ENCODE results near the gene ESF1.

Gene ESF1

GRCh38 chr20:13809855-13810254 is 25.1 kb upstream of the ESF1 start:
- DNase-seq = no peak
- H3K18ac ChIP-seq (ENCODE audit: low read length) = no peak overlapping the region
- no peaks in the 10 kb centered on the region for H3K79me1 ChIP-seq (ENCODE audit: low read length)
- no peak overlapping the region for H4K91ac ChIP-seq (ENCODE audit: low read depth, low read length)
- WGBS (ENCODE audit: extremely low coverage, insufficient coverage, insufficient read length) = no CpG with 5 or more reads among the region's 3 CpGs
- H3K4me2 ChIP-seq (ENCODE audit: low read length) = no peak overlapping the region
- H2BK5ac ChIP-seq (ENCODE audit: low read depth, low read length, poor library complexity) = no peak overlapping the region
- no peak overlapping the region for H4K8ac ChIP-seq (ENCODE audit: low read depth, low read length)
- no peak overlapping the region for H3K4me3 ChIP-seq (ENCODE audit: low read depth, low read length)
- no peak overlapping the region for H3K4ac ChIP-seq (ENCODE audit: low read depth, low read length)
- H3K4me1 ChIP-seq (ENCODE audit: control insufficient read depth in 1 of 2, insufficient read depth in 2 of 2, low read length in 2 of 2) = no peaks in the 10 kb centered on the region
- no peak overlapping the region for H4K12ac ChIP-seq (ENCODE audit: low read depth, low read length)
- H2BK120ac ChIP-seq (ENCODE audit: insufficient read depth, low read length, poor library complexity) = no peak overlapping the region
- no peaks in the 10 kb centered on the region for H3K9me3 ChIP-seq (ENCODE audit: insufficient read depth, low read depth, low read length)
- no peak overlapping the region for H2BK12ac ChIP-seq (ENCODE audit: low read length)
- no peaks in the 10 kb centered on the region for H3K79me2 ChIP-seq (ENCODE audit: control insufficient read depth, insufficient read depth, low read length, poor library complexity)
- no peak overlapping the region for H3K27ac ChIP-seq (ENCODE audit: low read depth, low read length)
- H3K36me3 ChIP-seq (ENCODE audit: control insufficient read depth in 1 of 2, insufficient read depth in 2 of 2, low read length in 2 of 2) = peaks cover 11 to 41% of the 10 kb centered on the region in 2 experiments
- no peak overlapping the region for H2AFZ ChIP-seq (ENCODE audit: insufficient read depth, low read length, poor library complexity)
- H3K27me3 ChIP-seq (ENCODE audit: insufficient read depth, low read length) = no peaks in the 10 kb centered on the region
- no peak overlapping the region for H2AK5ac ChIP-seq (ENCODE audit: low read length)
- no peak overlapping the region for H3K14ac ChIP-seq (ENCODE audit: low read length)
- H3K23ac ChIP-seq (ENCODE audit: low read length) = no peak overlapping the region
- H3K9ac ChIP-seq (ENCODE audit: low read length) = no peak overlapping the region

DNA sequence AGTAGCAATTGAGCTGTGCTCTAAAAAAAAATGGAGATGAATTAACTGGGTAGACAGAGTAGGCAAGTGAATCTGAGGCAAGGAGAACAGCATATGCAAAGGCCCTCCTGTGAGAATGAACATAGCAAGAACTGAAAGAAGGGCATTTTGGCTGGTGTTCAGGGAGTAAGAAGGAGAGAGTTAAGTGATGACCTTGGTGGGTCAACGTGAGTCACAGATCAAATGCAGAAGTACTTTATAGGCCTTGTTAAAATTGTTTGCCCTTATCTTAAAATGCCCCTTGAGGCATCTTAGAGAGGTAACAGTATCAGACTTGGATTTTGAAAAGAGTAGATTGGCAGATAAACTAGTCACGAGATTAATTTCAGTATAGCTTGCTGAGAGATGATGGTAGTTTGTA is 24.7 kb upstream of the ESF1 start:
- Histone ChIP-seq H2AK5ac (ENCODE audit: low read length) (no peak overlapping the region), H3K9ac (ENCODE audit: low read length) (no peak overlapping the region), H4K8ac (ENCODE audit: low read depth, low read length) (no peak overlapping the region), H3K14ac (ENCODE audit: low read length) (no peak overlapping the region), H2BK12ac (ENCODE audit: low read length) (no peak overlapping the region), H3K18ac (ENCODE audit: low read length) (no peak overlapping the region), H3K36me3 (ENCODE audit: control insufficient read depth in 1 of 2, insufficient read depth in 2 of 2, low read length in 2 of 2) (peaks cover 10 to 36% of the 10 kb centered on the region in 2 experiments), H3K4me1 (ENCODE audit: control insufficient read depth in 1 of 2, insufficient read depth in 2 of 2, low read length in 2 of 2) (no peaks in the 10 kb centered on the region), H3K4ac (ENCODE audit: low read depth, low read length) (no peak overlapping the region), H3K27me3 (ENCODE audit: insufficient read depth, low read length) (no peaks in the 10 kb centered on the region), H2BK5ac (ENCODE audit: low read depth, low read length, poor library complexity) (no peak overlapping the region), H3K79me2 (ENCODE audit: control insufficient read depth, insufficient read depth, low read length, poor library complexity) (no peaks in the 10 kb centered on the region), H3K79me1 (ENCODE audit: low read length) (no peaks in the 10 kb centered on the region), H3K23ac (ENCODE audit: low read length) (no peak overlapping the region), H2BK120ac (ENCODE audit: insufficient read depth, low read length, poor library complexity) (no peak overlapping the region), H3K9me3 (ENCODE audit: insufficient read depth, low read depth, low read length) (no peaks in the 10 kb centered on the region), H4K12ac (ENCODE audit: low read depth, low read length) (no peak overlapping the region), H3K4me3 (ENCODE audit: low read depth, low read length) (no peak overlapping the region), H4K91ac (ENCODE audit: low read depth, low read length) (no peak overlapping the region), H3K4me2 (ENCODE audit: low read length) (no peak overlapping the region), H3K27ac (ENCODE audit: low read depth, low read length) (no peak overlapping the region), H2AFZ (ENCODE audit: insufficient read depth, low read length, poor library complexity) (no peak overlapping the region)
- no peak for DNase-seq
- no CpG with 5 or more reads among the region's 2 CpGs for WGBS (ENCODE audit: extremely low coverage, insufficient coverage, insufficient read length)

DNA sequence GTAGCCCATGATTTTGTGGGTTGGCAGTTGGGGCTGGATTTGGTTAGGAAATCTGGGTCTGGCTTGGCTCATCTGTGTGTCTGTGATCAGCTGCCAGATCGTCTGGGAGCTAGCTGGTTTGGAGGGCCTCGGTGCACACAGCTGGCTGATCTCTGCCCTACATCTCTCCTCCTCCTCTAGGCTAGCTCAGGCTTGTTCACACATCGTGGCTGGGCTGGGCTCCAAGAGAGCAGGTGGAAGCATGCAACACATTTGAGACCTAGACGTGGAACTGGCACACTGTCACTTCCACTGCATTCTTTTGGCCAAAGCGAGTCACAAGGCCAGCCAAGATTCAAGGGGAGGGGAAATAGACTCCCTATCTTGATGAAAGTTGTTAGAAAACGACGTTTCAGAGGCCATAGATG is 16.0 kb upstream of the ESF1 start:
- Histone ChIP-seq H3K36me3 (ENCODE audit: control insufficient read depth in 1 of 2, insufficient read depth in 2 of 2, low read length in 2 of 2) (peaks cover 9 to 23% of the 10 kb centered on the region in 2 experiments), H2BK12ac (ENCODE audit: low read length) (no peak overlapping the region), H3K4me2 (ENCODE audit: low read length) (no peak overlapping the region), H3K79me1 (ENCODE audit: low read length) (no peaks in the 10 kb centered on the region), H2BK120ac (ENCODE audit: insufficient read depth, low read length, poor library complexity) (no peak overlapping the region), H3K4me3 (ENCODE audit: low read depth, low read length) (no peak overlapping the region), H3K18ac (ENCODE audit: low read length) (no peak overlapping the region), H3K27ac (ENCODE audit: low read depth, low read length) (no peak overlapping the region), H3K79me2 (ENCODE audit: control insufficient read depth, insufficient read depth, low read length, poor library complexity) (no peaks in the 10 kb centered on the region), H3K9me3 (ENCODE audit: insufficient read depth, low read depth, low read length) (no peaks in the 10 kb centered on the region), H3K23ac (ENCODE audit: low read length) (no peak overlapping the region), H3K4ac (ENCODE audit: low read depth, low read length) (no peak overlapping the region), H3K9ac (ENCODE audit: low read length) (no peak overlapping the region), H3K4me1 (ENCODE audit: control insufficient read depth in 1 of 2, insufficient read depth in 2 of 2, low read length in 2 of 2) (peaks cover 0 to 3% of the 10 kb centered on the region in 2 experiments), H3K27me3 (ENCODE audit: insufficient read depth, low read length) (no peaks in the 10 kb centered on the region), H2BK5ac (ENCODE audit: low read depth, low read length, poor library complexity) (no peak overlapping the region), H2AFZ (ENCODE audit: insufficient read depth, low read length, poor library complexity) (no peak overlapping the region), H4K91ac (ENCODE audit: low read depth, low read length) (no peak overlapping the region), H4K8ac (ENCODE audit: low read depth, low read length) (no peak overlapping the region), H2AK5ac (ENCODE audit: low read length) (no peak overlapping the region), H4K12ac (ENCODE audit: low read depth, low read length) (no peak overlapping the region), H3K14ac (ENCODE audit: low read length) (no peak overlapping the region)
- WGBS (ENCODE audit: extremely low coverage, insufficient coverage, insufficient read length) = no CpG with 5 or more reads among the region's 7 CpGs
- DNase-seq = peak in 1 of 2 donors; percentile 9

DNA sequence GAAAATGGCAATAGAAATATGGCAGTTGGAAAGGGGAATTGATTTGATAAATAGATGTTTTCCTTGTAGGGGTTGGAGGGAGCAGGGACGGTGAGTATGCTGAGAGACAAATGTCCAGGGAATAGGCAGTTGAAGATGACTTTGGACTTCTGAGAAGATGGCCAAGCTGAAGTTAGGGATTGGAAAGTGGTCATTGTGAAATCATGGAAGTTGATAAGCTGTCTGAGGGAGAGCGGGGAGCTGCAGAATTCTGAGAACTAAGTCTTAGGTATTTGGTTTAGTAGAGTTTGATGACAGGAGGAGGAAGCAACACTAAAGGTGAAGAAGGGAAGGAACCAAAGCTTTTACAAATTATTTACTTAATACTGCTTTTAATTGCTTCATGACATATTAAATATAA is 15.3 kb upstream of the ESF1 start:
- no peak overlapping the region for H2AFZ ChIP-seq (ENCODE audit: insufficient read depth, low read length, poor library complexity)
- no peak for DNase-seq
- H3K4me1 ChIP-seq (ENCODE audit: control insufficient read depth in 1 of 2, insufficient read depth in 2 of 2, low read length in 2 of 2) = peaks cover 0 to 3% of the 10 kb centered on the region in 2 experiments
- no peak overlapping the region for H3K4me3 ChIP-seq (ENCODE audit: low read depth, low read length)
- no peak overlapping the region for H3K18ac ChIP-seq (ENCODE audit: low read length)
- 100% methylated on average over 1 of the region's 2 CpGs for WGBS (ENCODE audit: extremely low coverage, insufficient coverage, insufficient read length)
- no peak overlapping the region for H4K91ac ChIP-seq (ENCODE audit: low read depth, low read length)
- H3K79me1 ChIP-seq (ENCODE audit: low read length) = no peaks in the 10 kb centered on the region
- no peak overlapping the region for H2BK5ac ChIP-seq (ENCODE audit: low read depth, low read length, poor library complexity)
- H4K12ac ChIP-seq (ENCODE audit: low read depth, low read length) = no peak overlapping the region
- no peak overlapping the region for H3K9ac ChIP-seq (ENCODE audit: low read length)
- H3K36me3 ChIP-seq (ENCODE audit: control insufficient read depth in 1 of 2, insufficient read depth in 2 of 2, low read length in 2 of 2) = peaks cover 12 to 28% of the 10 kb centered on the region in 2 experiments
- no peak overlapping the region for H2AK5ac ChIP-seq (ENCODE audit: low read length)
- H3K4ac ChIP-seq (ENCODE audit: low read depth, low read length) = no peak overlapping the region
- no peak overlapping the region for H2BK12ac ChIP-seq (ENCODE audit: low read length)
- H3K9me3 ChIP-seq (ENCODE audit: insufficient read depth, low read depth, low read length) = no peaks in the 10 kb centered on the region
- H3K79me2 ChIP-seq (ENCODE audit: control insufficient read depth, insufficient read depth, low read length, poor library complexity) = no peaks in the 10 kb centered on the region
- H4K8ac ChIP-seq (ENCODE audit: low read depth, low read length) = no peak overlapping the region
- no peak overlapping the region for H3K23ac ChIP-seq (ENCODE audit: low read length)
- H2BK120ac ChIP-seq (ENCODE audit: insufficient read depth, low read length, poor library complexity) = no peak overlapping the region
- H3K4me2 ChIP-seq (ENCODE audit: low read length) = no peak overlapping the region
- H3K27ac ChIP-seq (ENCODE audit: low read depth, low read length) = no peak overlapping the region
- H3K14ac ChIP-seq (ENCODE audit: low read length) = no peak overlapping the region
- no peaks in the 10 kb centered on the region for H3K27me3 ChIP-seq (ENCODE audit: insufficient read depth, low read length)

Measured in trophoblast cell (in vitro differentiated cells and primary cell).